CD4-positive, alpha-beta T cell (primary cell): Measurements from ENCODE around the gene PSMD9. TPM values are rescaled to one million over a fixed set of nuclear protein-coding genes. Genes with fewer than 3 reads are reported as not detected.

Experiments
- ATAC-seq: fragments of 200-7000 bp; cut with Tn5 transposase; one replicate; pipeline ENCODE4 v1.10.0; 2022; ENCODE audit warnings: mild to moderate bottlenecking; ENCODE audit not compliant: poor library complexity
- CTCF ChIA-PET: fragments of 350-600 bp; sonication (Branson Sonifier 250); formaldehyde crosslinking; loops from one replicate; lab custom pipeline; 2021; ENCODE audit warnings: antibody characterized with exemption, inconsistent platforms; lab: Charles Lee
- POLR2A ChIA-PET: fragments of 350-600 bp; sonication (Branson Sonifier 250); formaldehyde crosslinking; loops from one replicate; lab custom pipeline; 2021; ENCODE audit warnings: antibody characterized with exemption, inconsistent platforms; lab: Charles Lee
- DNase-seq, 14 experiments: peaks; one replicate each; pipeline ENCODE4 v3.0.0-alpha.2; 2013 to 2020; ENCODE audit warnings: mixed read lengths in 2 of 14
- H3K27ac ChIP-seq, 2 donors: one replicate each; pipeline versions ENCODE4 v1.5.1 to v1.7.0; 2013; ENCODE audit warnings: low read length in 2 of 2, low read depth in 1 of 2, mild to moderate bottlenecking in 1 of 2
- H3K27me3 ChIP-seq, 2 experiments: 1 replicate in 1 of 2; 2 replicates in 1 of 2; pipeline versions ENCODE4 v1.6.1 to v1.7.0; 2013; ENCODE audit warnings: low read length in 2 of 2, control low read depth in 1 of 2, mild to moderate bottlenecking in 1 of 2, moderate library complexity in 1 of 2; ENCODE audit not compliant: insufficient read depth in 2 of 2, control insufficient read depth in 1 of 2
- H3K36me3 ChIP-seq: one replicate; pipeline ENCODE4 v1.6.1; 2013; ENCODE audit warnings: low read length, control low read depth; ENCODE audit not compliant: insufficient read depth
- H3K4me1 ChIP-seq: one replicate; pipeline ENCODE4 v1.6.1; 2013; ENCODE audit warnings: low read length, control low read depth; ENCODE audit not compliant: insufficient read depth
- H3K4me3 ChIP-seq: one replicate; pipeline ENCODE4 v1.5.1; 2013; ENCODE audit warnings: mild to moderate bottlenecking, low read length, moderate library complexity
- H3K9me3 ChIP-seq, 2 experiments: 1 replicate in 1 of 2; 2 replicates in 1 of 2; pipeline versions ENCODE4 v1.6.1 to v1.7.0; 2013; ENCODE audit warnings: low read length in 2 of 2, mild to moderate bottlenecking in 2 of 2, control low read depth in 1 of 2, moderate library complexity in 1 of 2; ENCODE audit not compliant: control insufficient read depth in 1 of 2, insufficient read depth in 1 of 2
- H3K27ac Mint-ChIP-seq: one replicate; pipeline ENCODE4 v1.8.0; 2020; ENCODE audit warnings: mixed read lengths
- H3K27me3 Mint-ChIP-seq: one replicate; pipeline ENCODE4 v1.8.0; 2021; ENCODE audit warnings: mixed read lengths
- H3K36me3 Mint-ChIP-seq: one replicate; pipeline ENCODE4 v1.8.0; 2021; ENCODE audit warnings: low read depth, mixed read lengths
- H3K4me1 Mint-ChIP-seq: one replicate; pipeline ENCODE4 v1.8.0; 2021; ENCODE audit warnings: low read depth, mixed read lengths
- H3K4me3 Mint-ChIP-seq: one replicate; pipeline ENCODE4 v1.8.0; 2020; ENCODE audit warnings: mild to moderate bottlenecking, mixed read lengths
- H3K9me3 Mint-ChIP-seq: one replicate; pipeline ENCODE4 v1.8.0; 2020; ENCODE audit warnings: mixed read lengths
- CTCF ChIP-seq: fragments of 200-600 bp; IDR thresholded peaks from one replicate; pipeline ENCODE4 v1.8.0; 2022; ENCODE audit warnings: antibody characterized with exemption, mild to moderate bottlenecking
- intact Hi-C, 2 experiments: fragments of 100-400 bp; cut with DNase I in 1 of 2; cut with micrococcal nuclease in 1 of 2; formaldehyde crosslinking; loops; one replicate each; pipeline versions ENCODE4 v1.15.1 to v1.9.0; 2023 to 2025; cut with DNase I, micrococcal nuclease
- total RNA-seq, 174 experiments: library from RNA in 2 of 174; stranded (reverse) in 2 of 174; gene quantifications; one replicate each; pipeline ENCODE4 v1.2.3 and lab custom pipeline; 2021 to 2026

PSMD9 gene
- total RNA-seq, 2 experiments from 2014 or later = 29.5 to 31.8 TPM

GRCh38 chr12:121871467-121871866 lies 17.1 kb upstream of the PSMD9 start:
- DNase-seq = no peak
- H3K27ac ChIP-seq = no peak overlapping the region
- no peak for ATAC-seq
- CTCF ChIA-PET = no interaction called here
- H3K4me1 ChIP-seq = no peaks in the 10 kb centered on the region
- no peaks in the 10 kb centered on the region for H3K27me3 ChIP-seq
- intact Hi-C loops = no loop called here
- H3K36me3 ChIP-seq = no peaks in the 10 kb centered on the region
- Mint-ChIP-seq H3K9me3 (no peaks in the 10 kb centered on the region), H3K36me3 (no peaks in the 10 kb centered on the region), H3K27ac (no peak overlapping the region), H3K27me3 (no peaks in the 10 kb centered on the region), H3K4me1 (no peaks in the 10 kb centered on the region), H3K4me3 (no peak overlapping the region)
- no peaks in the 10 kb centered on the region for H3K9me3 ChIP-seq
- TF ChIP-seq CTCF = no peak
- no peak overlapping the region for H3K4me3 ChIP-seq
- POLR2A ChIA-PET = interaction anchor here (0.7 kb wide), 1 partner anchor 47 kb away, joined by 3 read pairs; the partner anchor contains the start of gene CFAP251

- no peaks in the 10 kb centered on the region for H3K27me3 ChIP-seq
- ChIA-PET CTCF (no interaction called here), POLR2A (no interaction called here)
- Mint-ChIP-seq H3K27me3 (no peaks in the 10 kb centered on the region), H3K27ac (no peak overlapping the region), H3K4me3 (no peak overlapping the region), H3K4me1 (no peaks in the 10 kb centered on the region), H3K36me3 (no peaks in the 10 kb centered on the region), H3K9me3 (no peaks in the 10 kb centered on the region)
- no peak for TF ChIP-seq CTCF
- H3K4me1 ChIP-seq = no peaks in the 10 kb centered on the region
- ATAC-seq (no peak), DNase-seq (no peak)
- H3K9me3 ChIP-seq = no peaks in the 10 kb centered on the region
- no peaks in the 10 kb centered on the region for H3K36me3 ChIP-seq
- H3K4me3 ChIP-seq = no peak overlapping the region
- no peak overlapping the region for H3K27ac ChIP-seq
- intact Hi-C loops = no loop called here
These were observed 15.9 kb upstream of the PSMD9 start for GRCh38 chr12:121872546-121873215.

GRCh38 chr12:121873216-121873569 lies 15.4 kb upstream of the PSMD9 start:
- Mint-ChIP-seq H3K4me3 (no peak overlapping the region), H3K27ac (no peak overlapping the region), H3K4me1 (no peaks in the 10 kb centered on the region), H3K36me3 (no peaks in the 10 kb centered on the region), H3K9me3 (no peaks in the 10 kb centered on the region), H3K27me3 (no peaks in the 10 kb centered on the region)
- intact Hi-C loops = no loop called here
- Histone ChIP-seq H3K36me3 (no peaks in the 10 kb centered on the region), H3K4me1 (no peaks in the 10 kb centered on the region), H3K27me3 (no peaks in the 10 kb centered on the region), H3K4me3 (no peak overlapping the region), H3K9me3 (no peaks in the 10 kb centered on the region), H3K27ac (no peak overlapping the region)
- CTCF ChIA-PET = no interaction called here
- TF ChIP-seq CTCF = no peak
- ATAC-seq (no peak), DNase-seq (no peak)
- POLR2A ChIA-PET = no interaction called here
